HEK293 (cell line): ENCODE measurements around the gene ZNF717.

Source experiments
- CTCF ChIA-PET: fragments of 350-600 bp; formaldehyde crosslinking; extraction: SDS; loops from one replicate; lab custom pipeline; 2021; ENCODE audit warnings: antibody characterized with exemption; lab: Yijun Ruan, JAX
- POLR2A ChIA-PET: fragments of 300-600 bp; formaldehyde crosslinking; extraction: SDS; loops from one replicate; lab custom pipeline; 2020; ENCODE audit warnings: antibody characterized with exemption, inconsistent platforms; lab: Yijun Ruan, JAX
- H3K27ac ChIP-seq: fragments of 200-500 bp; sonication (Bioruptor generic); 2 replicates; pipeline ENCODE4 v1.5.1; 2014; ENCODE audit warnings: low read depth, low read length, control low read depth, inconsistent platforms; ENCODE audit errors: extremely low read depth
- H3K36me3 ChIP-seq, 2 experiments: fragments of 200-500 bp in 1 of 2; sonication (Bioruptor generic) in 1 of 2; 1 replicate in 1 of 2; 2 replicates in 1 of 2; pipeline ENCODE4 v1.5.1; 2014 to 2017; ENCODE audit warnings: inconsistent platforms in 2 of 2, low read length in 2 of 2; ENCODE audit not compliant: control insufficient read depth in 2 of 2, insufficient read depth in 1 of 2
- H3K4me1 ChIP-seq: fragments of 200-500 bp; sonication (Bioruptor generic); 2 replicates; pipeline ENCODE4 v1.5.1; 2014; ENCODE audit warnings: mild to moderate bottlenecking, low read length, inconsistent platforms; ENCODE audit not compliant: control insufficient read depth, insufficient read depth
- H3K4me3 ChIP-seq: 2 replicates; pipeline ENCODE4 v1.5.1; 2011; ENCODE audit warnings: low read depth, mild to moderate bottlenecking, control low read depth, low read length, moderate library complexity
- H3K9me3 ChIP-seq: fragments of 200-500 bp; sonication (Bioruptor generic); 2 replicates; pipeline ENCODE4 v1.5.1; 2014; ENCODE audit warnings: low read depth, low read length, inconsistent platforms; ENCODE audit not compliant: control insufficient read depth, insufficient read depth
- ELK4 ChIP-seq: IDR thresholded peaks from 2 replicates; pipeline ENCODE4 v1.6.1; 2011; ENCODE audit warnings: mild to moderate bottlenecking, low read depth, low read length, borderline replicate concordance
- GLIS1 ChIP-seq: fragments of 450-650 bp; formaldehyde crosslinking; IDR thresholded peaks from 2 replicates; pipeline ENCODE4 v1.5.1; 2016; ENCODE audit warnings: missing biosample characterization, missing genetic modification characterization
- SP2 ChIP-seq: fragments of 450-650 bp; formaldehyde crosslinking; IDR thresholded peaks from 2 replicates; pipeline ENCODE4 v1.5.1; 2016; ENCODE audit warnings: missing biosample characterization, missing genetic modification characterization
- ZBTB8A ChIP-seq: fragments of 450-650 bp; formaldehyde crosslinking; IDR thresholded peaks from 2 replicates; pipeline ENCODE4 v1.5.1; 2016; ENCODE audit warnings: missing biosample characterization, missing genetic modification characterization
- ZNF140 ChIP-seq: fragments of 450-650 bp; formaldehyde crosslinking; IDR thresholded peaks from 2 replicates; pipeline ENCODE4 v1.5.1; 2016; ENCODE audit warnings: missing biosample characterization, missing genetic modification characterization
- ZNF221 ChIP-seq: fragments of 450-650 bp; formaldehyde crosslinking; IDR thresholded peaks from 2 replicates; pipeline ENCODE4 v1.5.1; 2017; ENCODE audit warnings: missing biosample characterization, missing genetic modification characterization, borderline replicate concordance
- ZNF280D ChIP-seq: fragments of 450-650 bp; formaldehyde crosslinking; IDR thresholded peaks from 2 replicates; pipeline ENCODE4 v1.5.1; 2016; ENCODE audit warnings: missing biosample characterization, missing genetic modification characterization
- ZNF362 ChIP-seq: fragments of 450-650 bp; formaldehyde crosslinking; IDR thresholded peaks from 2 replicates; pipeline ENCODE4 v1.5.1; 2016; ENCODE audit warnings: missing biosample characterization, missing genetic modification characterization
- ZNF530 ChIP-seq: fragments of 450-650 bp; formaldehyde crosslinking; IDR thresholded peaks from 2 replicates; pipeline ENCODE4 v1.5.1; 2016; ENCODE audit warnings: low read depth, missing biosample characterization, missing genetic modification characterization
- ZNF544 ChIP-seq: fragments of 450-650 bp; formaldehyde crosslinking; IDR thresholded peaks from 2 replicates; pipeline ENCODE4 v1.5.0; 2017; ENCODE audit warnings: missing biosample characterization, missing genetic modification characterization
- ZNF561 ChIP-seq: fragments of 450-650 bp; IDR thresholded peaks from 2 replicates; pipeline ENCODE4 v1.5.1; 2018; ENCODE audit warnings: missing biosample characterization, missing genetic modification characterization, borderline replicate concordance
- ZNF585B ChIP-seq: fragments of 450-650 bp; formaldehyde crosslinking; IDR thresholded peaks from 2 replicates; pipeline ENCODE4 v1.5.1; 2016; ENCODE audit warnings: missing biosample characterization, missing genetic modification characterization
- ZNF768 ChIP-seq: fragments of 450-650 bp; formaldehyde crosslinking; IDR thresholded peaks from 2 replicates; pipeline ENCODE4 v1.5.1; 2018; ENCODE audit warnings: missing biosample characterization, mild to moderate bottlenecking, missing genetic modification characterization
- ZXDB ChIP-seq: fragments of 450-650 bp; formaldehyde crosslinking; IDR thresholded peaks from 2 replicates; pipeline ENCODE4 v1.5.1; 2016; ENCODE audit warnings: missing biosample characterization, missing genetic modification characterization

ZNF717 gene

GRCh38 chr3:75687323-75687722, 98.0 kb downstream of the ZNF717 start:
- CTCF ChIA-PET = no interaction called here
- no peaks in the 10 kb centered on the region for H3K9me3 ChIP-seq
- no peaks in the 10 kb centered on the region for H3K4me1 ChIP-seq
- TF ChIP-seq ZNF280D (tag by site-specific recombination) (no peak), SP2 (tag by site-specific recombination) (no peak), ZNF140 (tag by site-specific recombination) (no peak), ZNF768 (no peak), ZNF221 (no peak), ELK4 (no peak), ZBTB8A (tag by site-specific recombination) (no peak), ZNF544 (tag by site-specific recombination) (no peak), ZNF362 (tag by site-specific recombination) (no peak), ZNF530 (tag by site-specific recombination) (no peak), ZNF585B (tag by site-specific recombination) (no peak), ZXDB (tag by site-specific recombination) (no peak), GLIS1 (no peak), ZNF561 (tag by site-specific recombination) (no peak)
- TF ChIP-seq, all 188 proteins: peak for 0
- Histone ChIP-seq H3K36me3 (no peaks in the 10 kb centered on the region), H3K4me3 (no peak overlapping the region), H3K27ac (no peak overlapping the region)
- POLR2A ChIA-PET = no interaction called here
